ENCODE data around the gene FAM43A. TPM values are rescaled to one million over a fixed set of nuclear protein-coding genes. Genes with fewer than 3 reads are reported as not detected.

Gene FAM43A
- total RNA-seq, 4 donors from 2014 or later, result 2.7 to 4.8 (median 4.3) TPM

DNA sequence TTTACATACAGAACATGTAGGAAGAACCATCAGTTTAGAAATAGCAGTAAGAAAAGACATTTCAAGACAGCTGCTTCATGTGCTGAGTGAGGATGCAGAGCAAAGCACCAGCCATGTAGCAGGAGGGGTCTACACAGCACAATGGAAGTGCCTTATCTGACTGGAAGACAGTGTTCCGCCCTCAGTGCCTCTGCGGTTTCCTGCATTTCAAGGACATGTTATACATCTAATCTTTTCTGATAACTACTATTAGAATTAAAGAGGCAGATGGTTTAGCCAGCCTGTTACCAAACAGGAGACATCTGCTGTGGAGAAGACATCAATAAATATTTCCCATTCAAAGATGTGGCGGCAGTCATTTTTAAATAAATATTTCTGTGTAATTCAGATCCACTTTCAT is 24.3 kb upstream of the FAM43A start:
- peaks cover 0 to 4% of the 10 kb centered on the region in 2 donors for H3K4me1 ChIP-seq
- no peak for TF ChIP-seq CTCF (IDR thresholded peaks at IDR 0.05 in 4 of 5, conservative IDR thresholded peaks at IDR 0.05 in 1 of 5)
- TF ChIP-seq POLR2A (IDR thresholded peaks at IDR 0.05), result no peak
- peaks cover 0 to 66% of the 10 kb centered on the region in 2 donors for H3K36me3 ChIP-seq
- DNase-seq, result no peak
- H3K4me3 ChIP-seq, result no peak overlapping the region
- H3K27ac ChIP-seq, result peak overlapping the region in 3 of 4 donors; percentile 40 to 52 (median 43)
- no peaks in the 10 kb centered on the region for H3K27me3 ChIP-seq
- in situ Hi-C loops (cut with MboI; ENCODE audit: low sequenced_read_pairs in 4 of 4) (no loop called here), intact Hi-C loops (cut with DNase I; ENCODE audit: low total_unique reads) (no loop called here)
- ATAC-seq, result no peak
- H3K9me3 ChIP-seq, result no peaks in the 10 kb centered on the region

GRCh38 chr3:194661946-194662345 is 23.7 kb upstream of the FAM43A start:
- TF ChIP-seq POLR2A (IDR thresholded peaks at IDR 0.05) (no peak), CTCF (IDR thresholded peaks at IDR 0.05 in 4 of 5, conservative IDR thresholded peaks at IDR 0.05 in 1 of 5) (no peak)
- H3K4me3 ChIP-seq, result no peak overlapping the region
- in situ Hi-C loops (cut with MboI; ENCODE audit: low sequenced_read_pairs in 4 of 4), result no loop called here
- ATAC-seq, result no peak
- H3K36me3 ChIP-seq, result peaks cover 0 to 71% of the 10 kb centered on the region in 2 donors
- H3K4me1 ChIP-seq, result peaks cover 0 to 4% of the 10 kb centered on the region in 2 donors
- H3K9me3 ChIP-seq, result no peaks in the 10 kb centered on the region
- H3K27me3 ChIP-seq, result no peaks in the 10 kb centered on the region
- intact Hi-C loops (cut with DNase I; ENCODE audit: low total_unique reads), result no loop called here
- peak overlapping the region in 3 of 4 donors; percentile 40 to 52 (median 43) for H3K27ac ChIP-seq
- no peak for DNase-seq

DNA sequence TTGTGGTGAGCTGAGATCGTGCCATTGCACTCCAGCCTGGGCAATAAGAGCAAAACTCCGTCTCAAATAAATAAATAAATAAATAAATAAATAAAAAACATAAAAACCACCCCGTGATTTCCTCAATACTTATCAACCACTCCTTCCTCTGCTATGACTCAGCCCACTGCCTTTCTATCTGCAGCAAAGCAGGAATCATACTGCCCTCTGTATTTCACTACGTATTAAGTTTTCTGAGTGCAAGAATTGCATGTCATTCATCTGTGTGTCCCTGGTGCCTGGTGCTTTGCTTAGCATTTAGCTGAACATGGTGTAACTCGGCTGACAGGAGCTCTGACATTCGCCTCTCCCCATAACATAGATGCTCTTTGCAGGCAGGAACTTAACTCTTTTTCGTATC is 20.8 kb upstream of the FAM43A start:
- ATAC-seq (no peak), DNase-seq (no peak)
- H3K27me3 ChIP-seq, result no peaks in the 10 kb centered on the region
- no peaks in the 10 kb centered on the region for H3K9me3 ChIP-seq
- TF ChIP-seq CTCF (IDR thresholded peaks at IDR 0.05 in 4 of 5, conservative IDR thresholded peaks at IDR 0.05 in 1 of 5) (no peak), POLR2A (IDR thresholded peaks at IDR 0.05) (no peak)
- peaks cover 0 to 61% of the 10 kb centered on the region in 2 donors for H3K36me3 ChIP-seq
- intact Hi-C loops (cut with DNase I; ENCODE audit: low total_unique reads), result no loop called here
- H3K27ac ChIP-seq, result no peak overlapping the region
- no peaks in the 10 kb centered on the region for H3K4me1 ChIP-seq
- H3K4me3 ChIP-seq, result no peak overlapping the region
- in situ Hi-C loops (cut with MboI; ENCODE audit: low sequenced_read_pairs in 4 of 4), result no loop called here

GRCh38 chr3:194667363-194667762 is 18.3 kb upstream of the FAM43A start:
- H3K9me3 ChIP-seq, result no peaks in the 10 kb centered on the region
- H3K4me1 ChIP-seq, result peaks cover 16 to 18% of the 10 kb centered on the region in 2 donors
- DNase-seq (no peak), ATAC-seq (no peak)
- no peak overlapping the region for H3K27ac ChIP-seq
- no peak for TF ChIP-seq CTCF (IDR thresholded peaks at IDR 0.05 in 4 of 5, conservative IDR thresholded peaks at IDR 0.05 in 1 of 5)
- TF ChIP-seq POLR2A (IDR thresholded peaks at IDR 0.05), result no peak
- in situ Hi-C loops (cut with MboI; ENCODE audit: low sequenced_read_pairs in 4 of 4), result no loop called here
- H3K36me3 ChIP-seq, result peaks cover 0 to 50% of the 10 kb centered on the region in 2 donors
- intact Hi-C loops (cut with DNase I; ENCODE audit: low total_unique reads), result no loop called here
- H3K4me3 ChIP-seq, result no peak overlapping the region
- no peaks in the 10 kb centered on the region for H3K27me3 ChIP-seq

- Histone ChIP-seq H3K27ac (peak overlapping the region; percentile 83 to 91 (median 88)), H3K36me3 (peaks cover 0 to 22% of the 10 kb centered on the region in 2 donors), H3K27me3 (no peaks in the 10 kb centered on the region), H3K4me1 (peaks cover 32 to 33% of the 10 kb centered on the region in 2 donors), H3K4me3 (peak overlapping the region; percentile 66 to 95 (median 87)), H3K9me3 (no peaks in the 10 kb centered on the region)
- no peak for TF ChIP-seq POLR2A (IDR thresholded peaks at IDR 0.05)
- peak; percentile 18 to 53 (median 50) for TF ChIP-seq CTCF (IDR thresholded peaks at IDR 0.05 in 4 of 5, conservative IDR thresholded peaks at IDR 0.05 in 1 of 5)
- intact Hi-C loops (cut with DNase I; ENCODE audit: low total_unique reads) (loop anchor here (2.0 to 5.0 kb wide), 3 partner anchors 184 to 851 kb away; partner anchors contain the start of gene ATP13A3), in situ Hi-C loops (cut with MboI; ENCODE audit: low sequenced_read_pairs in 4 of 4) (loop anchor here in 3 of 4 donors (10.0 kb wide), 2 partner anchors 593 to 853 kb away; no protein-coding TSS in a partner anchor)
- ATAC-seq (peak in 1 of 2 donors; percentile 0), DNase-seq (no peak)
Observed at GRCh38 chr3:194671511-194671899, 14.2 kb upstream of the FAM43A start.
